GM12874 (cell line): ENCODE data around the gene RELN.

ENCODE experiments used
- CTCF ChIP-seq: IDR thresholded peaks from 2 replicates; pipeline ENCODE4 v1.5.1; 2011; ENCODE audit warnings: low read depth, mild to moderate bottlenecking, control low read depth, low read length, moderate library complexity; ENCODE audit not compliant: insufficient read depth

Gene RELN

DNA sequence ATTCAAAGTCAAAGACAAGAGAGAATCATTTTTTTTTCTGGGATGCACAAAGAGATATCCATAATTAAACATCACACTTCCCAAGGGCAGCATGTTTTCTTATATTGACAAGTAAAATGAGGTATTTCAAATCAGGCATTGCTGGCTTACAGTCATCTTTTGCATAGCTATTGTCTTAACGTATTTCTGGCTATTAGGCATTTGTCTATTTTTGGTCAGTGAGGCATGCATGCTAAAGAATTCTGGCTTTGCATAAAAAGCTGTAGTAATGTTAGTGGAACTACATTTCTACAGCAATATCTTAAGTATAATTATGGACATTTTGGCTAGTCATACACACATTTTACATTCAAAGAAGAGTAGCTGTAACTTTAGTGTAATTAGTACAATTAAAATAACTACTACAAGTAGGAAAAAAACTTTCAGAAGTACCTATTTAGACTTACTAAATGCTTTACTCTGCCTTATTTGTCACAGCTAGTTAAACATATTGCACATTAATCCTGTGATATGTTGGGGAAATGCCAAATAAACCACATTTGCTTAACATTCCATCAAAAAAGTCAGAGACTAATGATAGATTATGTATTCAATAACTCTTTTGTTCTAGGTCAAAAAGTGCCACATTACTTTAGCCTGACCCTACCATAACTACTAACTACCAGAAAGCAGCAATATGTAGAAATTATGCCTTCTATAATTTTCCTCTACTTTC is 76.4 kb downstream of the RELN start:
- TF ChIP-seq CTCF = no peak

DNA sequence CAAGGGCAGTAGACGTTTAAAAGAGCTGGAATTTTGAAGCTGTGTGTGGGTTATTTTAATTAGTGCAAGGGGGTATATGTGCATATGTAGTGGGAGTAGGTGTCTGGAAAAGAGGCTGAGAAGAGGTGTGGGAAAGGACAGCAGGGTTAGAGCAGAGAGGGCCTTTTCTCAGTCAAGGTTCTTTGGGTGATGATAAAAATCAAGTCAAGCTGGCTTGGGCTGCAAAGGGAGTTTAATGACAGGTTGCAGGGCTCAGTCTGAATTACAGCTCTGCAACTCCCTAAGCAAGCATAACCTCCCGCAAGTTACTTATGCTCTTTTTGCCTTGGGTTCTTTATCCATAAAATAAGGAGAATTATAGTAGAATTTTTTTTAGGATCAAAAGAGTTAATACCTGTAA is 83.5 kb downstream of the RELN start:
- no peak for TF ChIP-seq CTCF

DNA sequence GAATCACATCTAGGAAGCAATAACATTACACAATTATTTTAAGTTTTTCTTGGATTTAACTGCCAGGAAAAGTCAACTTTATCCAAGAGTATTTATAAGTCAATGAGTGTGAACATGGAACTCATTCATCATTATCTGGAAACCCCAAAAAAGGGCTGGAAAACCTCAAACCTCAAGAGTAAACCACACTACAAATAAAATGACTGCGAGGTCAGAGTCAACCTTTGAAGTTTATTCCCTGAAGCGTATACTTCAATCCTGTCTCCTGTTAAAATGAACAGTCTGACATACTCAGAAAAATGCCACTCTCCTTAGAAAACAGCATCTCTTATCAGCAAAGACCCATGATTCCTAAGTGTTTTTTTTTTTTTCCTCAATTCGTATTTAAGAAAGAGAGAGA is 86.5 kb downstream of the RELN start:
- TF ChIP-seq CTCF = no peak

- no peak for TF ChIP-seq CTCF
These were observed 94.5 kb downstream of the RELN start for GRCh38 chr7:103894656-103895596.

DNA sequence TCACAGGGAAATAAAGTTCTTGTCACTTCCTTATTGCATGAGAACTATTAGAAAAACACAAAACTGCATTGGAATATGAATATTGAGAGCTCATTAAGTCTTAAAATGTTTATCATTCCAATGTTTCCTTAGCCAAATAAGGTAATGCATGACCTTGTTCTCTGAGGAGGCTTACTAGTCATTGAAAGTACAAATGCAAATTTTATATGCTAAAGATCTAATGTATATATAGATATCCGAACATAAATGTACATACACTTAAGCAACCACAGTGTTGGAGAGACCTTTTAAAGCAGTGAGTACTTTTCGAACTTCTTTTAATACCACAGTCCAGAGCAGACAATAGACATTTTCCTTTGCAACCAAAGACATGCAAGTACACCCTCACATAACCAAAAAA is 96.1 kb downstream of the RELN start:
- TF ChIP-seq CTCF = no peak

GRCh38 chr7:103889451-103889850 is 100.0 kb downstream of the RELN start:
- no peak for TF ChIP-seq CTCF

DNA sequence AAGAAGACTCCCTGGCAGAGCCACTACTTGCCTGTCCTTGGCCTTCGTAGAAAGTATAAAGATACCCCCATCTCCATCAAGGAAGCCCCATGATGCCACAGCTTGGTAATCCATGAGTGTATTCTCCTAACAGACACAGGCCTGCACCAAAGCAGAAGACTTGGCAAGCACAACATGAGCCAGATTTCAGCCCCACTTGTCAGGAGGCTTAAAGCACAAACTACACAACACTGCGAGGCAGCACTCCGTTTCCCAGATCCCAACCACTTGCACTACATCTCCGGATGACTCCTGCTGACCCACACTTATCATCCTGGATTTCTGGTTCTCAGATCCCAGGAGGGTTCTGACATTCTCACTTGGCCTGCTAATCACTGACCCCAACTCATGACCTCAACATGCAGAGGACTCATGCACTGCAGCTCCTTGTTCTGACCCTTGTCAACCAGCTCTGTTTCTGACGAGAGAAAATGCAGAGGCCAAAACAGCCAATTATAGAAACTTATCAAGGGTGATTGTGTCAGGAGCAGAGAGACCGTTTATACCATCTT is 100.8 kb downstream of the RELN start:
- TF ChIP-seq CTCF = no peak
